ENCODE measurements around the gene ARHGEF28. TPM values are rescaled to one million over a fixed set of nuclear protein-coding genes. Genes with fewer than 3 reads are reported as not detected.

ARHGEF28 gene
- total RNA-seq, 1 experiment from 2014 or later = 6.1 TPM

DNA sequence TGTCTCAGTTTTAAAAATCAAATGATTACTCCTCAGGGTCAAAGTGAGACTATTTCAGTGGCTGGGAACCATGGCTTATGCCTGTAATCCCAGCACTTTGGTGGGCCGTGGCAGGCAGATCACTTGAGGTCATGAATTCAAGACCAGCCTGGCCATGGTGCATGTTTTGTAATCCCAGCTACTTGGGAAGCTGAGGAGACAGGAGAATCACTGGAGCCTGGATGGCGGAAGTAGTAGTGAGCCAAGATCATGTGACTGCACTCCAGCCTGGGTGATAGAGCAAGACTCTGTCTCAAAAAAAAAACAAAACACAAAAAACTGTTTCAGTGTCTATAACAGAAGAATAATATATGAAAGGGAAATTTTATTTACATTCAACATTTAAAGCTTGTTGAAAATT lies 182.9 kb downstream of the ARHGEF28 start:
- CTCF ChIA-PET = no interaction called here

DNA sequence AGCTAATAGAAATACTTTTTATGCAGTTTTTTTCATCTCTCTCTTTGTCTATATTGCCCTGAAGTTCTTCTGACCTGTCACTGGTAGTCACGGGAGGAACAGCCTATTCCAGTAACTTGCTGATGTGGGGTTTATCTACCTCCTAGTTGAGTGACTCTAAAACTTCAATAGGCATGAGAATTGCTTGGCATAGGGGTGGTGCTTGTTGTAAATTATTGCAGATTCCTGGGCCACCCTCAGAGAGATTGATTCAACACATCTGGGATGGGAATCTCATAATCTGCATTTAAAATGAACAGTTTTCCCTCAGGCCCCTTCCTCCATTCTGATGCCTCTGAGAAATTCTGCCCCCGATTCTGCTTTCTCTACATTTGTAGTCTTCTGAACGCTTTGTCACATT lies 184.4 kb downstream of the ARHGEF28 start:
- no peaks in the 10 kb centered on the region for H3K27me3 ChIP-seq (ENCODE audit: insufficient read depth, low read length)
- no TSS peak for BruUV-seq (replicated peaks)
- CTCF ChIA-PET = no interaction called here
- ATAC-seq = no peak
- RAD21 ChIA-PET (ENCODE audit: low non-redundant PET in 1 of 2, low total read pairs in 2 of 2, uncharacterized antibody in 2 of 2, unreplicated experiment in 2 of 2) = no interaction called here
- no peaks in the 10 kb centered on the region for H4K20me1 ChIP-seq (ENCODE audit: insufficient read depth)
- no peak for DNase-seq (ENCODE audit: low read depth, low spot score)
- intact Hi-C loops (cut with micrococcal nuclease) = loop anchor here (10.0 kb wide), 1 partner anchor 834 kb away; the partner anchor contains the start of gene ENC1
- no peak overlapping the region for H2AFZ ChIP-seq (ENCODE audit: low read depth, low read length, poor library complexity, severe bottlenecking)
- no peaks in the 10 kb centered on the region for H3K36me3 ChIP-seq (ENCODE audit: control insufficient read depth in 1 of 2, insufficient read depth in 2 of 2, low read length in 2 of 2)
- H3K9ac ChIP-seq (ENCODE audit: low read length) = no peak overlapping the region
- no peaks in the 10 kb centered on the region for H3K9me2 ChIP-seq (ENCODE audit: insufficient read depth)
- no peak overlapping the region for H3K4me2 ChIP-seq (ENCODE audit: low read length)
- POLR2A ChIA-PET = no interaction called here
- no peak overlapping the region for H3K27ac ChIP-seq (ENCODE audit: low read depth, low read length)
- H3K4me1 ChIP-seq (ENCODE audit: control insufficient read depth in 1 of 2, insufficient read depth in 2 of 2, low read length in 2 of 2) = no peaks in the 10 kb centered on the region
- no peaks in the 10 kb centered on the region for H3K79me2 ChIP-seq (ENCODE audit: insufficient read depth, low read length)
- H3K9me3 ChIP-seq (ENCODE audit: control insufficient read depth in 1 of 2, insufficient read depth in 1 of 2, low read depth in 1 of 2, low read length in 2 of 2) = no peaks in the 10 kb centered on the region
- no peak overlapping the region for H3K4me3 ChIP-seq (replicated peaks in 1 of 2; ENCODE audit: low read depth in 1 of 2, low read length in 2 of 2)
- TF ChIP-seq ZFX (IDR thresholded peaks at IDR 0.05) (no peak), SRF (IDR thresholded peaks at IDR 0.05; ENCODE audit: low read depth) (no peak), ELF1 (IDR thresholded peaks at IDR 0.05; ENCODE audit: borderline replicate concordance, low read depth) (no peak), EZH2phosphoT487 (IDR thresholded peaks at IDR 0.05; ENCODE audit: borderline replicate concordance) (no peak), EZH2 (IDR thresholded peaks at IDR 0.05) (no peak)
- TF ChIP-seq, protein P1, sequence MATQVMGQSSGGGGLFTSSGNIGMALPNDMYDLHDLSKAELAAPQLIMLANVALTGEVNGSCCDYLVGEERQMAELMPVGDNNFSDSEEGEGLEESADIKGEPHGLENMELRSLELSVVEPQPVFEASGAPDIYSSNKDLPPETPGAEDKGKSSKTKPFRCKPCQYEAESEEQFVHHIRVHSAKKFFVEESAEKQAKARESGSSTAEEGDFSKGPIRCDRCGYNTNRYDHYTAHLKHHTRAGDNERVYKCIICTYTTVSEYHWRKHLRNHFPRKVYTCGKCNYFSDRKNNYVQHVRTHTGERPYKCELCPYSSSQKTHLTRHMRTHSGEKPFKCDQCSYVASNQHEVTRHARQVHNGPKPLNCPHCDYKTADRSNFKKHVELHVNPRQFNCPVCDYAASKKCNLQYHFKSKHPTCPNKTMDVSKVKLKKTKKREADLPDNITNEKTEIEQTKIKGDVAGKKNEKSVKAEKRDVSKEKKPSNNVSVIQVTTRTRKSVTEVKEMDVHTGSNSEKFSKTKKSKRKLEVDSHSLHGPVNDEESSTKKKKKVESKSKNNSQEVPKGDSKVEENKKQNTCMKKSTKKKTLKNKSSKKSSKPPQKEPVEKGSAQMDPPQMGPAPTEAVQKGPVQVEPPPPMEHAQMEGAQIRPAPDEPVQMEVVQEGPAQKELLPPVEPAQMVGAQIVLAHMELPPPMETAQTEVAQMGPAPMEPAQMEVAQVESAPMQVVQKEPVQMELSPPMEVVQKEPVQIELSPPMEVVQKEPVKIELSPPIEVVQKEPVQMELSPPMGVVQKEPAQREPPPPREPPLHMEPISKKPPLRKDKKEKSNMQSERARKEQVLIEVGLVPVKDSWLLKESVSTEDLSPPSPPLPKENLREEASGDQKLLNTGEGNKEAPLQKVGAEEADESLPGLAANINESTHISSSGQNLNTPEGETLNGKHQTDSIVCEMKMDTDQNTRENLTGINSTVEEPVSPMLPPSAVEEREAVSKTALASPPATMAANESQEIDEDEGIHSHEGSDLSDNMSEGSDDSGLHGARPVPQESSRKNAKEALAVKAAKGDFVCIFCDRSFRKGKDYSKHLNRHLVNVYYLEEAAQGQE (IDR thresholded peaks at IDR 0.05; ENCODE audit: low read depth) = no peak
- TF ChIP-seq, protein P2, sequence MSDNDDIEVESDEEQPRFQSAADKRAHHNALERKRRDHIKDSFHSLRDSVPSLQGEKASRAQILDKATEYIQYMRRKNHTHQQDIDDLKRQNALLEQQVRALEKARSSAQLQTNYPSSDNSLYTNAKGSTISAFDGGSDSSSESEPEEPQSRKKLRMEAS (IDR thresholded peaks at IDR 0.05) = no peak
- TF ChIP-seq, protein P3, sequence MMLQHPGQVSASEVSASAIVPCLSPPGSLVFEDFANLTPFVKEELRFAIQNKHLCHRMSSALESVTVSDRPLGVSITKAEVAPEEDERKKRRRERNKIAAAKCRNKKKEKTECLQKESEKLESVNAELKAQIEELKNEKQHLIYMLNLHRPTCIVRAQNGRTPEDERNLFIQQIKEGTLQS (IDR thresholded peaks at IDR 0.05) = no peak
- TF ChIP-seq, protein P4, sequence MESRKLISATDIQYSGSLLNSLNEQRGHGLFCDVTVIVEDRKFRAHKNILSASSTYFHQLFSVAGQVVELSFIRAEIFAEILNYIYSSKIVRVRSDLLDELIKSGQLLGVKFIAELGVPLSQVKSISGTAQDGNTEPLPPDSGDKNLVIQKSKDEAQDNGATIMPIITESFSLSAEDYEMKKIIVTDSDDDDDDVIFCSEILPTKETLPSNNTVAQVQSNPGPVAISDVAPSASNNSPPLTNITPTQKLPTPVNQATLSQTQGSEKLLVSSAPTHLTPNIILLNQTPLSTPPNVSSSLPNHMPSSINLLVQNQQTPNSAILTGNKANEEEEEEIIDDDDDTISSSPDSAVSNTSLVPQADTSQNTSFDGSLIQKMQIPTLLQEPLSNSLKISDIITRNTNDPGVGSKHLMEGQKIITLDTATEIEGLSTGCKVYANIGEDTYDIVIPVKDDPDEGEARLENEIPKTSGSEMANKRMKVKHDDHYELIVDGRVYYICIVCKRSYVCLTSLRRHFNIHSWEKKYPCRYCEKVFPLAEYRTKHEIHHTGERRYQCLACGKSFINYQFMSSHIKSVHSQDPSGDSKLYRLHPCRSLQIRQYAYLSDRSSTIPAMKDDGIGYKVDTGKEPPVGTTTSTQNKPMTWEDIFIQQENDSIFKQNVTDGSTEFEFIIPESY (IDR thresholded peaks at IDR 0.05; ENCODE audit: extremely low read depth, insufficient replicate concordance, low read length) = no peak
- TF ChIP-seq, protein P5, sequence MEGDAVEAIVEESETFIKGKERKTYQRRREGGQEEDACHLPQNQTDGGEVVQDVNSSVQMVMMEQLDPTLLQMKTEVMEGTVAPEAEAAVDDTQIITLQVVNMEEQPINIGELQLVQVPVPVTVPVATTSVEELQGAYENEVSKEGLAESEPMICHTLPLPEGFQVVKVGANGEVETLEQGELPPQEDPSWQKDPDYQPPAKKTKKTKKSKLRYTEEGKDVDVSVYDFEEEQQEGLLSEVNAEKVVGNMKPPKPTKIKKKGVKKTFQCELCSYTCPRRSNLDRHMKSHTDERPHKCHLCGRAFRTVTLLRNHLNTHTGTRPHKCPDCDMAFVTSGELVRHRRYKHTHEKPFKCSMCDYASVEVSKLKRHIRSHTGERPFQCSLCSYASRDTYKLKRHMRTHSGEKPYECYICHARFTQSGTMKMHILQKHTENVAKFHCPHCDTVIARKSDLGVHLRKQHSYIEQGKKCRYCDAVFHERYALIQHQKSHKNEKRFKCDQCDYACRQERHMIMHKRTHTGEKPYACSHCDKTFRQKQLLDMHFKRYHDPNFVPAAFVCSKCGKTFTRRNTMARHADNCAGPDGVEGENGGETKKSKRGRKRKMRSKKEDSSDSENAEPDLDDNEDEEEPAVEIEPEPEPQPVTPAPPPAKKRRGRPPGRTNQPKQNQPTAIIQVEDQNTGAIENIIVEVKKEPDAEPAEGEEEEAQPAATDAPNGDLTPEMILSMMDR (IDR thresholded peaks at IDR 0.05 in 2 of 3, conservative IDR thresholded peaks at IDR 0.05 in 1 of 3; ENCODE audit: borderline replicate concordance in 1 of 3, insufficient read depth in 1 of 3, low read depth in 2 of 3, low read length in 2 of 3) = no peak

More for the DNA sequence above, 182.9 kb downstream of the ARHGEF28 start:
- no peaks in the 10 kb centered on the region for H3K4me1 ChIP-seq (ENCODE audit: control insufficient read depth in 1 of 2, insufficient read depth in 2 of 2, low read length in 2 of 2)
- H3K9me2 ChIP-seq (ENCODE audit: insufficient read depth) = no peaks in the 10 kb centered on the region
- no peaks in the 10 kb centered on the region for H3K36me3 ChIP-seq (ENCODE audit: control insufficient read depth in 1 of 2, insufficient read depth in 2 of 2, low read length in 2 of 2)
- H4K20me1 ChIP-seq (ENCODE audit: insufficient read depth) = no peaks in the 10 kb centered on the region
- intact Hi-C loops (cut with micrococcal nuclease) = no loop called here
- DNase-seq (ENCODE audit: low read depth, low spot score) = no peak
- no peak overlapping the region for H3K4me2 ChIP-seq (ENCODE audit: low read length)
- ChIA-PET RAD21 (ENCODE audit: low non-redundant PET in 1 of 2, low total read pairs in 2 of 2, uncharacterized antibody in 2 of 2, unreplicated experiment in 2 of 2) (no interaction called here), POLR2A (no interaction called here)
- no peaks in the 10 kb centered on the region for H3K79me2 ChIP-seq (ENCODE audit: insufficient read depth, low read length)
- BruUV-seq (replicated peaks) = no TSS peak
- H3K9me3 ChIP-seq (ENCODE audit: control insufficient read depth in 1 of 2, insufficient read depth in 1 of 2, low read depth in 1 of 2, low read length in 2 of 2) = no peaks in the 10 kb centered on the region
- no peak overlapping the region for H3K4me3 ChIP-seq (replicated peaks in 1 of 2; ENCODE audit: low read depth in 1 of 2, low read length in 2 of 2)
- no peaks in the 10 kb centered on the region for H3K27me3 ChIP-seq (ENCODE audit: insufficient read depth, low read length)
- ATAC-seq = no peak
- TF ChIP-seq EZH2phosphoT487 (IDR thresholded peaks at IDR 0.05; ENCODE audit: borderline replicate concordance) = no peak
- no peak for TF ChIP-seq ZNF274 (IDR thresholded peaks at IDR 0.05; ENCODE audit: low read depth, low read length)
- no peak for TF ChIP-seq SRF (IDR thresholded peaks at IDR 0.05; ENCODE audit: low read depth)
- no peak for TF ChIP-seq ZFX (IDR thresholded peaks at IDR 0.05)
- TF ChIP-seq ELF1 (IDR thresholded peaks at IDR 0.05; ENCODE audit: borderline replicate concordance, low read depth) = no peak
- no peak for TF ChIP-seq SP1 (IDR thresholded peaks at IDR 0.05; ENCODE audit: low read depth)
- TF ChIP-seq JUND (IDR thresholded peaks at IDR 0.05) = no peak
- TF ChIP-seq RAD21 (IDR thresholded peaks at IDR 0.05; ENCODE audit: low read depth) = no peak
- no peak overlapping the region for H2AFZ ChIP-seq (ENCODE audit: low read depth, low read length, poor library complexity, severe bottlenecking)
- no peak overlapping the region for H3K27ac ChIP-seq (ENCODE audit: low read depth, low read length)
- no peak overlapping the region for H3K9ac ChIP-seq (ENCODE audit: low read length)
